ENCODE measurements around the gene GABBR2. TPM values are rescaled to one million over a fixed set of nuclear protein-coding genes. Genes with fewer than 3 reads are reported as not detected.

GABBR2 gene
- polyA plus RNA-seq, 3 donors = 1.3 to 4.7 (median 4.3) TPM

DNA sequence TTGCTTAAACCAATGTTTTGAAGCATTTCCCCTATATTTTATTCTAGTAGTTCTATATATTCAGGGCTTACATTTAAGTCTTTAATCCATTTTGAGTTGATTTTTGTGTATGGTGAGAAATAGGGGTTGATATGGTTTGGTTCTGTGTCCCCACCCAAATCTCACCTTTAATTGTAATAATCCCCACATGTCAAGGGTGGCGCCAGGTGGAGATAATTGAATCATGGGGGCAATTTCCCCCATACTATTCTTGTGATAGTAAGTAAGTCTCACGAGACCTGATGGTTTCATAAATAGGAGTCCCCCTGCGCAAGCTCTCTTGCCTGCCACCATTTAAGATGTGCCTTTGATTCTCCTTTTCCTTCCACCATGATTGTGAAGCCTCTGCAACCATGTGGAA is 361.1 kb downstream of the GABBR2 start:
- no peak for DNase-seq

DNA sequence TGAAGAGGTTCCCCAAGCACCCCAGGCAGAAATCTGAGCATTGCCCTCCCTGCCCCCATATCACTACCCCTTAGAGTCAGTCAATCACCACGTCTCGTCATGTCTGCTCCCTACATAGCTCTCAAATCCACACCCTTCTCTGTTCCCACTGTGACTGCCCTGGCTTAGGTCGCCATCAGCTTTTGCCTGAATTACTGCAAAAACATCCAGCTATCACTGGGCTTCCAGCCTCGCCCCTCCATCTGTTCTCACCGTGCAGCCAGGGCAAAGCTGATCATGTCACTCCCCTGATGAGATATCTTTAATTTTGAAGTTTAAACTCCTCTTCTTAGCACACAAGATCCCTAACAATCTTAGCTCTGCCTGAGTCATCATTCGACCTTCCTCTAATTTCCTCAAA is 363.7 kb downstream of the GABBR2 start:
- DNase-seq = no peak

DNA sequence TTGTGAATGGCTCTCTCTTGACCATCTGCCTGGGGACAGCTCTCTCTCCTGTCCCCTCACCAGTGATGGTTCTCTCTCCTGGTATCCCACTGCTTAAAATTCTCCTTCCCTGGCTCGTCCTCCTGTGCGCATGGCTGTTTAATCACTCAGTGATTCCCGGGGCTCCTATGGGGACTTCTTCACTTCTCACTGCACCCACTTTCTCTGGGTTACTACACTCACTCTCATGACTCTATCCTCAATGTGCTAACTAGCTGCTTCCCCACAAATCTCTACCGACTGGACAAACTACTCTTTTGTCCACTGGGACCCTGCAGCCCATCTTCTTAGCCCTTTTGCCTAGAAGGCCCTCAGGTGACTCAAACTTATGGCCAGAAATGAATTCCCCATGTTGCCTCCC is 364.2 kb downstream of the GABBR2 start:
- DNase-seq = no peak

DNA sequence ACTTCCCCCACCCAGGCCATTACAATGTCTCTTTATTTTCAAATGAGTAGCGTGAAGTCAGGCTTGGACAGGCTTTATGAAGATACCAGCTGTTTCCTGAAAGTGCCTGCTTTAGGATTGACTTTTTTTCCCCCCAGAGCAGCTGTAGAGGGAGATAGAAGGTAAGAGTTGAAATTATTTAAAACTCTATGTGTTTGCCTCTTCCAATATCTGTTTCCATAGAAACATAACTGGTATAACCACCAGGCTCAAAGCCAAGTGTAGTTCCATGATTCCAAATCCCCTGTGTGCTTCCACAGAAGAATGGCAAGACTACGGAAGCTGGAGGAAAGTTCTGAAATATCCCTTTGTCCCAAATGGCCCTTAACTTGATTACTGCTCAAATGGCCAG is 365.9 kb downstream of the GABBR2 start:
- no peak for DNase-seq

DNA sequence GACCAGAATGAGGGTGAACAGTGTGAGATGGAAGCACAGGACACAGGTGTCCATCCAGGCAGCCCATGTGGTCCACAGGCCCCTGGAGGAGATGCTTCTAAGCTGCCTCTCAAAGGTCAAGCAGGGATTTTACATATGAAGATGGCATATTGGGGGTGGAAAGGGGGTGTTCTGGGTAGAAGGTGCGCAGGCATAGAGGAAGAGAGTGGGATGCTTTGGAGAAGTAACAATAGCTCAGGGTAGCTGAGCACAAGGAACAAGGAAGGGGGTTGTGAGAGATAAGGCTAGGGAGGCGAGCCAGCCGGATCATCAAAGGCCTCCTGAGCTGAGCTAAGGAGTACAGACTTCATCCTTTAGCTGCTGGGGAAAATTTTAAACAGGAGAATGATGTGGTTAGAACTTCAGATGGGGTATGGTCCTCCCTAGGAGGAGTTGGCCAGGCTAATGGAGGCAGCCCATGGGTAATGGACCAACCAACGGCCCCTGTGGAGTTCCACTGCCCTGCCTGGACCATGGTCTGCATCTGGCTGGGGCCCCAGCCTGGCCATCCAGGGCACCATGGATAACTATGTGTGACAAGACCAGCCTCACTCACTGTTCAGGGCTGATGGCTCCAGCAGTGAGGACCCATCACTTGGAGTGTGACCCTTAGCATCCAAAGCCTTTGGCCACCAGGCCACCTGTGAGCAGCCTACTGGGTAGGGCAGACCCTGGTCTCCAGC is 366.5 kb downstream of the GABBR2 start:
- DNase-seq = no peak

DNA sequence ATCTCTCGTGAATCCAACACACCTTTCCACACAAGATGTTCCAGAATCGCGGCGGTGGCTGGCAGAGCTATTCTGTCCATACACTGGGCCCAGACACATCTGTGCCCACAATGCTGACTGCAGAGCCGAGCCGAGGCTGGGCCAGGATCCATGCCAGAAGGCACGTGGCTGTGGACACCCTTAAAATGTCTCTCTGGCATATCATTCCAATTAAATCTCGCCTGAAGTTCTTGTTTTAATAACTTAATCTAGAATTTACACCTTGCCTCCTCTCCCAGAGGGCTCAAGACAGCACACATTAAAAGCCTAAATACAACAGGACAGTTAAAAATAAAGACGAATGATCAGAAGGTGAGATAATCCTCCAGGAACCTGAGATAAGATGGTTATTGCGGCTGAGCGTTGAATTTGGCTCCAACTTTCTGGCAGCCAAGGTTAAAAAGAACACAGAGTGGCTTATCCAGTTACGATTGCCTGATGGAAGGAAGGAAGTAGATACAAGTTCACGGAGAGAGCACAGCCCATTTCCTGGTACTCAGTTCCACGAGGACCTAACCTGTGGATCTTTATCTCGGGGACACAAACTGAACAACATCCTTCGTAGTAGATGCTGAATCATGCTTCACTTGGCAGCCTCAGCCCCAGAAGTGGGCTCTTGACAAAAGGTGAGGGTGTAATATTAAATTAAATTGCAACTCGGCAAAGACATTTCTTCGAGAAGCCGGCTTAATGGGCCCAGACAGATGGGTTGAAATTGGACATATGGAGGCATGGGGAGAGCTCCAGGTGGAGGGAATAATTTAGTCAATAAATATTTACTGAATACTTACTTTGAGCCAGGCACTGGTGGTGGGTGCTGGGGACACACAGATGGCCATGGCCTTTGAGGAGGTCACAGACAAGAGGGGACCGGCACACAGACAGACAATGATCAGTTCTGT is 367.3 kb downstream of the GABBR2 start:
- DNase-seq = no peak

DNA sequence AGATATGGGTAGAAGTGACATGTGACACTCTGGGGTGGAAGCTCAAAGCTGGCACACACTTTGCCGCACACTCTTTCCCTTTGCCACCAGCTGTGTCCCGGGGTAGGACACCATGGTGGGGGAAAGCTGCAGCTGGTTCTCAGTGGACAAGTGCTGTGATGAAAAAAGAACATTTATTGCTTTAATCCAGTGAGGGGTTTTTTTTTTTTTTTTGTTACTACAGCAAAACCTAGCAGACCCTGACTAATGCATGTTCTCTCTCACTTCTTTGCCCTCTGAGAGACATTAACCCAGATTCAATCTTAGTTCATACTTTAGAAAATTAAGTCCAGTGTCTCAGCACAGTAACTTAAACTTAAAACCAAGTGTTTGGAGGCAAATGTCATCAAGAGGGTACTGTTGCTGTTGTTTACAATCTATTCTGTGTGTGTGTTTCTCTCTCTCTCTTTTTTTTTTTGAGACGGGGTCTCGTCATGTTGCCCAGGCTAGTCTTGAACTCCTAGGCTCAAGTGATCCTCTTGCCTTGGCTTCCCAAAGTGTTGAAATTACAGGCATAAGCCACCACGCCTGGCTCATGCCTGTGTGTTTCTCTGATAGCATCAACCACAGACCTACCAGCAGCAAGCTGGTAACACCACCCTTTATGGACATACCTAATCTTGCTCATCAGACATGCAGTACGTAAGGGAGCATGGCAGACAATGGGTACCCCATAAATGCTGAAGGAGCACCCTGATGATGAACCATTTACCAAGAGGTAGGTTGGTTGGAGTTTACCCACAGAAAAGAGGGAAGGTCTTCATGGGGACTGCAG is 368.5 kb downstream of the GABBR2 start:
- DNase-seq = no peak

DNA sequence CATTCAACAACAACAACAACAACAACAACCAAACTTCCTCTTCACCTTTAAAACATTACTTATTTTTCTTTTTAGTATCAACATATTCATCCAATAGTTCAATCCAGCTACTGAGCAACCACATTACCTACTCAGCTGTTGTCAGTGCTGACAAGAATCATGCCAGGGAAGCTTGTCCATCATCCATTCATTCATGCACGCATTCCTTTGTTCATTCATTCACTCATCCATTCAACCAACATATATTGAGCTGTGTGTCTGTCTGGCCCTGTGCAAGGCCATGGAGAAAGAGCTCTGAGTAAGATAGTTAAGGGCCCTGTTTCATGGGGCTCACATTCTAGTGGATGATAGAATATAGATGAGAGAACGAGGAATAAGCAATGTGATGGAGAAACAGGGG is 373.1 kb downstream of the GABBR2 start:
- no peak for DNase-seq

DNA sequence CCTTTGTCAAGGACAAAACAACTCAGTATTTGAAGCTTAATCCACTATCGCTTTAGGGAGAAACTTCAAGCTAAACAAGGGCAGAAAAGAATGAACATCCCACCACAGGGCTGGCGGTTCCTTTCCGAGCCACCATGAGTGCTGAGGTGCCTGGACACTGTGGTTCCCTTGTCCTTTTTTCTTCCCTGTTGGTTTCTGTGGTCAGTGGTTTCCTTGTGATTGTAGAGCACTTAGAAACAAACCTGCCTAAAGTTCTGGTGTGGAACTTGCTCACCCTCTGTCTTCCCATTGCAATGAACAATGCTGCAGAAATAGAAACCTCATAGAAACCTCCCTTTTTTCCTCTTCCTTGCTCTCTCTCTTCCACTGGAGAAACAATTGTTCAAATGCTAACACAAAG is 373.9 kb downstream of the GABBR2 start:
- no peak for DNase-seq

DNA sequence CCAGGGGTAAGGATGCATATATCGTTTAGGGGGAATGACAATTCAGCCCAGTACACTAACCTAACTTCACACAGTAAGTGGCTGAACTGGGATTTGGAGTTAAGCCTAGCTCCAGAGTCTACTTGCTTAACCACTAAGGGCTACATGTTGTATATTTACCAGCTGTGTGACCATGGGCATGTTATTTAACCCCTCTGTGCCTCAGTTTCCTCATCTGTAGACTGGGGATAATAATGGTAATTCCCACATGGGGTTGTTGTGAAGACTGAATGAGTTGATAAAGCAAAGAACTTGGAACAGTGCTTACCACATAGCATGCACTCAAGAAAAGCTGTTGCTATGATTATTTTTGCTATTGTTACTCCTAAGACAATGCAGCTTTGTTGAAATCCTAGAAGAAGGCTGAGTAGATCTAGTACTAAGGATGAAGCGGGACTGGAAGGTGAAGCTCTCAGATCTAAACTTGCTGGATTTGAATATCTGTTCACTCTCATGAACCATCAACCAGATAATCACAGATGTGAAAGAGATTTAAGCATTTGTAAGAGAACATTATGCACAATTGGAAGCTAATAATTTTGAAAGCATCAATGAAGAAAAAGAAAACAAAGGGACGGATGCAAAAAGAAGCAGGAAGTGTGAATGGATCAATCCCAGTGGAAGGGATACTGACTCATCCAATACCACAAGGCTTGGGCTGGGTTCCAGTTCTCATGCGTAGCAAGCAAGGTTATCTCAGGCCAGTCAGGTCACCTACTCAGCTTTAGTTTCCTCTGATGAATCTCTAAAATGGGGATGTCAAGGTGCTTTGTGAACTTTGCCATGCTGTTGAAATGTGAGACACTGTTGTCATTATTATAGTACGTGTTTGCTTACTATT is 374.8 kb downstream of the GABBR2 start:
- no peak for DNase-seq

DNA sequence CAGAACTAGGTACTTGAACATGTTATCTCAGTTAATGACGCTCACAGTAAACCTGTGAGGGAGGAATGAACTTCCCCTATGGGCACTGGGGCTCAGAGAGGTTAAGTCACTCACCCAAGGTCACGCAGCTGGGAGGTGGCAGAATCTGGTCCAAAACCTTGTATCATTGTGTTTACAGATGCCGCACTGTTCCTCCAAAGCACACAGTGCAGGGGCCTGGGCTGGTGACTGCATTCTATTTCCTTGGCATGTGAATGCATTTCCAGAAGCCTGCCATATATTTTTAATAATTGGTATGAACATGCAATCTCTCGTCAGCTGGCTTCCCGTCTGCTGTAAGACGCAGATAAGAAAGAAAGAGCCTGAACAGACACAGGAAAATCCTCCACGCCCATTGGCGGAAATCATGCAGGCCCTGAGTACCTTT is 376.3 kb downstream of the GABBR2 start:
- DNase-seq = no peak

DNA sequence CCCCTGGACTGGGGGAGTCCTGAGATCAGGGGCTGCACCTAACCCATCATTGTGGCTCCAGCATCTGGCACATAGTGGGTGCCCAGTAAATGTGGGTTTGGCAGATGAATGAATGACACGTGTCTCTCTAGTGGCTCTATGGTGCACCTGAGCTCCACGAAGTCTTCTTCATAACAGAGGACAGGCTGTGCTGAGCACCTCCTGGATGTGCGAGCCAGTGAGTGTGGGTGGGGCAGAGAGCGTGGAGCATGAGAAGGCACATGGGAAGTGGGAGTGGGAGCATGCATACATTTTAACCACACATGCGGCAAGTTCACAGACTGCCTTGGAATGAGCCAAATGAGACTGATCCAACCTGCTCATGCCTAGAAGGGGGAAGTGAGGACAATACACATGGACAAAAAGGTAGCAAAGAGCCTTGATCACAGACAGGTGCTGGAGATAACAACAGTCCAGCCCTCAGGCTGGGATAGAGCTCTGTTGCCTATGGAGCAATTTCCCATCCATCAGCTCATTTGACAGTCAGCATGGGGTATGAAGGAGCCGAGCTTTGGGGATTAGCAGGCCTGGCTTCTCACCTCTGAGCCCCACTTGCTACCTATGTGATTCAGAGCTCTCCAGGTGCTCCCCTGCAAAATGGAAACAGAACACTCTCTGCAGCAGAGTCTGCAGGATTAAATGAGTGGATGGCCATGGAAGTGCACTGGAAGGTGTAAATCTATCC is 377.0 kb downstream of the GABBR2 start:
- no peak for DNase-seq

DNA sequence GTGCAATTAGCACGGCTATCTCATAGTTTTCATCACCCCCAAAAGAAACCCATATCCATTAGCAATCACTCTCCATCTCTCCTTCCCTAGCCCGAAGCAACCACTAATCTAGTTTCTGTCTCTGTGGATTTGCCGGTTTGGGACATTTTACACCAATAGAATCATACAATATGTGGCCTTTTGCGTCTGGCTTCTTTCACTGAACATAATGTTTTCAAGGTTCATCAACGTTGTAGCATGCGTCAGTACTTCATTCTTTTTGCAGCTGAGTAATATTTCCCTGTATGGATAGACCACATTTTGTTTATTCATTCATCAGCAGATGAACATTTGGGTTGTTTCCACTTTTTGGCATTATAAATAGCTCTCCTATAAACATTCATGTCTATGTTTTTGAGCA is 377.9 kb downstream of the GABBR2 start:
- DNase-seq = no peak

DNA sequence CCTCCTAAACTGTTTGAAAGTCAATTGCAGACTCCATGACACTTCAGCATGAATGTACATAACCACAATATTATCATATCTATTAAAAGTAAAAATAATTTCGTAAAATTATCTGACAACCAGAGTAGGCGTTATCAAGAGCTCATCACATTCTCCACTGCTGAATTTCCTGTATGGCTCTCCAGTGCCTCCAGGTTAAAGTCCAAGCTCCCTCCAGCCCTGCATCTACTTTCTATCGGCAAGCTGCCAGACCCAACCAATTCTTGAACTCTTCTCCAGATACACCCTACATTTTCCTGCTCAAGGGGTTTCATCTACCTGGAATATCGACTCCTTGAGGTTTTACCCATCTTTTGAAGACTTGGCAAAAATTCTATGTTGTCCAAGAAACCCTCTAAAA is 378.8 kb downstream of the GABBR2 start:
- no peak for DNase-seq

DNA sequence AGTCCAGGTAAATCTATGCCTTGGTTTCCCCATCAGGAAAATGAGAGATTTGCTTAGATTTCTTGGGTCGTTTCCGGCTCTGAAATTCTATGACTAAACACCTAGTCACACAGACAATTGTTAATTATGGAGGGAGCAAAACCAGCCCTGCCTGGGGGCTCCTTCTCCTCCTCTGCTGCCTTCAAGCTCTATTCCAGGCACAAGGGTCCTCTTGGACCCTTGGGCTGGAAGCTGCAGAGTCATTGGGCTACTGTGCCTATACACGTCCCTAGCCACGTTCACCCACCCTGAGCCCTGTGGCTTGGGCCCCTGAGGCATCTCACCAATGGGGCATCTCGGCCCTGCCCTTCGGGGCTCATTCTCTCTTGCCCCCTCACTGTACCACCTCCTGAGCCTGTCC is 379.5 kb downstream of the GABBR2 start:
- no peak for DNase-seq

DNA sequence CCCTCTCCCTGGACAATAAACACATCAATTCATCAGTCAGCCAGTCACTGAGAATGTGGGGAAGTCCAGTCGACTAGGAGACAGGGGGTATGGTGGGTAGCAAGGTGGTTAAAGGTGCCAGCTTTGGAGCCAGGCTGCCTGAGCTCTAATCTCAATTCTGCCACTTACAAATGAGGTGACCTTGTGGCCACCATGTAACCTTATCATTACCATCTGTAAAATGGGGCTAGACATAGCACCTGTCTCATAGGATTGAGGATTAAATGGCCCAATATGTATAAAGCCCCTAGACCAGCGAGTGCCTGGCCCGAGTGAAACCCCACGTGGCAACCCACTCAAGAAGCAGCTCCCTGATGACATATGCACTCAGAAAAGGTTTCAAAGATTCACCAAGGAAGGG is 380.0 kb downstream of the GABBR2 start:
- no peak for DNase-seq

DNA sequence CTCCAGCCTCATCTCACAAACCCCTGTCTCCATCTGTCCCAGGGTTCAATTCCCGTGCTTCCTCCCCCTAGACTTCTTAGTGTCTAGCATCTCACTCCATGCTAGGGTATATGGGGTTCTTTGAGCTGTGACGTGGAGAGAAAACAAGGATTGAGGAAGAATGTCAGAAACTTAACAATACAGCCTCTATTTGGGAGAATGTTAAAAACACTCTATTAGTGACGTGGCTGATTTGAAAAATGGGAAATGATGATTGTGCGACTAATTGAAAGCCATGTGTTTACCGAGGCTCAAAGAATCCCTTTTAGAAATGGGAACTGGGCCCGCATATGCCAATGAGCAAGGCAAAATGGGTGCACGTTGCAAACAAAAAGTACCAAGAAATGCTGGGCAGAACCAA is 380.6 kb downstream of the GABBR2 start:
- DNase-seq = no peak

DNA sequence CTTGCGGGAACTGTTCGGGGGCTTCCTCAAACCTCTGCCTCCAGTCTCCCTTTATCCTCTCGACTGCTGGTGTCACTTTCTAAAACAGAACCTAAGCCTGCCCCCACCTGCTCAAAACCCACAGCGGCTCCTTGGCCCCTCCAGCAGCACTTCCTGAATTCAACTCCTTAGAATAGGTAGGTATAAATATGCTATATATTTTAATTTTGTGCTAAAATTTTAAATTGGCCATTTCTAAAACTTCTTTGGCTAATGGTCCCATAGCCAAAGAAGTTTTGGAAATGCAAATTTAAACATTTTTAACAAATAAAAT is 381.5 kb downstream of the GABBR2 start:
- no peak for DNase-seq

DNA sequence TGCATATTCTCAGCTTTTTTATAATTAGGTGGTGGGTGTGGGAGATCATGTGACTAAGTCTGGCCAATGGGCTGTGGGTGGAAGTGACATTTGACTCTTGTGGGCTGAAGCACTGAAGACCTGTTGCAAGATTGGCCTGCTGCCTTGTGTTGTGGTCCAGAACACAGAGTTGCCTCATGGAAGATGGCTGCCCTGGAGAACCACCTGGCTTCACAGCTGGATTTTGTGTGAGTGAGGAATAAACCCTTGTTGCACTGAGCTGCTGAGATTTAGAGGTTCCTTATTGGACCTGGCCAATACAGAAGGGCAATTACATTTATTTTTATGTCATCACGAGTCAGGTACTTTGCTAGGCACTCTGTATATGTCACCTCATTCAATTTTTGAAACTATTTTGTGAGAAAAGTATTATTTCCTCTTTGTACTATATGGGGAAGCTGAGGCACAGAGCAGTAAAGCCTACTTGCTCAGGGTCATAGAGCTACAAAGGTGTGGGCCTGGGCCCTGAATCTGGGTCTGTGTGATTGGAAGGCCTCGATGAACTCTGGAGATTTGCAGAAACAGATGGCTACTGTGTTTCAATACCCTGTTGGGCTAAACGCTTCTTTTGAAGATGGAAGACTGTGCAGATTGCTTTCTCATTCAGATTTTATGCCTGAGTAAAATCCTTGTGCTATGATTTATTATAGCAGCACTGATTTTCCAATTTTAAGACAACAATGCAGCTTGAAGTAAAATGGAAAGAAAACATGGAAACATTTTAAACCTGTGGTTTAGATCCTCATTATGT is 382.1 kb downstream of the GABBR2 start:
- DNase-seq = no peak

DNA sequence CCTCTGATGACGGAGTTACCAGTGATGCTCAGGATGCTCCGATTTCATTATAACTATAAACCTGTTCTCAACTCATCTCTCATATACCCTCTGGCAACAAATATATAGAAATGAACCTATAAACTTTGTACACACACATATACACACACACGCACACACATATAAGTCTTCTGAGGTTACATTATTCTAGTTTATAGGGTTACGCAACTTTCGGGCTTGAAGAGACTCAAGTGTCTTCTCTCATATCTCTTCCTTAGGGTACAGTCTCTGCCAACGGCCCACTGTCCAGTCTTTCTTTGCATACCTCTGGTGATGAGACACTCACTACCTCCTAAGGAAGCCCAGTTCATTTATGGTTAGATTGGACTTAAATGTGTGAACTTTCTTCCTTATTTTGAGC is 383.9 kb downstream of the GABBR2 start:
- no peak for DNase-seq
